SK-N-SH treated with all-trans-retinoic acid at 6 μM for 48 hours (cell line): Measurements from ENCODE around the gene TMEM132D.

Experiments
- ARNTL ChIP-seq: fragments of 450-650 bp; formaldehyde crosslinking; IDR thresholded peaks from 2 replicates; pipeline ENCODE4 v1.5.0; 2020; ENCODE audit warnings: low read depth, mild to moderate bottlenecking, moderate library complexity, borderline replicate concordance
- RARB ChIP-seq: fragments of 250-450 bp; sonication (Bioruptor Pico); IDR thresholded peaks from 2 replicates; pipeline ENCODE4 v1.8.0; 2021; ENCODE audit warnings: mild to moderate bottlenecking, moderate library complexity
- TOX ChIP-seq: fragments of 250-450 bp; sonication (Bioruptor Pico); IDR thresholded peaks from 2 replicates; pipeline ENCODE4 v1.8.0; 2021; ENCODE audit warnings: mild to moderate bottlenecking, moderate library complexity, borderline replicate concordance
- ZFP3 ChIP-seq: fragments of 250-450 bp; sonication (Bioruptor Pico); IDR thresholded peaks from 2 replicates; pipeline ENCODE4 v1.5.0; 2020; ENCODE audit warnings: mild to moderate bottlenecking, moderate library complexity
- ZNF70 ChIP-seq: fragments of 450-650 bp; formaldehyde crosslinking; IDR thresholded peaks from 2 replicates; pipeline ENCODE4 v1.5.0; 2020; ENCODE audit warnings: mild to moderate bottlenecking, moderate library complexity
- TF ChIP-seq, protein P1 (sequence below): fragments of 250-450 bp; sonication (Bioruptor Pico); IDR thresholded peaks from 2 replicates; pipeline ENCODE4 v1.5.1; 2020; ENCODE audit warnings: low read depth, mild to moderate bottlenecking, moderate library complexity
- TF ChIP-seq, protein P2 (sequence below): fragments of 250-450 bp; sonication (Bioruptor Pico); IDR thresholded peaks from 2 replicates; pipeline ENCODE4 v1.5.0; 2020; ENCODE audit warnings: mild to moderate bottlenecking, moderate library complexity
- TF ChIP-seq, protein P3 (sequence below): fragments of 250-450 bp; sonication (Bioruptor Pico); IDR thresholded peaks from 2 replicates; pipeline ENCODE4 v1.8.0; 2020; ENCODE audit warnings: mild to moderate bottlenecking, moderate library complexity, borderline replicate concordance

DNA sequence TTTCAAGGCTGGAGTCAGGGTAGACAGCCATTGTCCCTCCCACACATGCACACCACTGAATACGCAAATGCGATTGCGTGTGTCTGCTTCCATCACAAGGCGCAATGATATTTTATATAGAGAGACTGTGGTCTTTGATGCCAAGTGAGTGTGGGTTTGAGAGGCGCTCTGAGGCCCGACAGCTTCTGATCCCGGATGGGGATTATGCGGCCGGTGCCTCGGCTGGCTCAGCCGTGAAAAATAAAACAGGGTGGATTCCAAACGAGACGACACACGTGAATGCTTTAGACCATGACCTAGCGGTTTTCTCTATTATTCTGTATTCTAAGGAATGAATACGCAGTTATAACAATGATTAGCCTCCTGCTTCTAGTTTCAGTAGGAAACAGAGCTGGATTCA, 72.5 kb downstream of the TMEM132D start:
- no peak for TF ChIP-seq ZFP3 (CRISPR knock-in tag)
- no peak for TF ChIP-seq ARNTL (CRISPR knock-in tag)
- TF ChIP-seq, protein P1, sequence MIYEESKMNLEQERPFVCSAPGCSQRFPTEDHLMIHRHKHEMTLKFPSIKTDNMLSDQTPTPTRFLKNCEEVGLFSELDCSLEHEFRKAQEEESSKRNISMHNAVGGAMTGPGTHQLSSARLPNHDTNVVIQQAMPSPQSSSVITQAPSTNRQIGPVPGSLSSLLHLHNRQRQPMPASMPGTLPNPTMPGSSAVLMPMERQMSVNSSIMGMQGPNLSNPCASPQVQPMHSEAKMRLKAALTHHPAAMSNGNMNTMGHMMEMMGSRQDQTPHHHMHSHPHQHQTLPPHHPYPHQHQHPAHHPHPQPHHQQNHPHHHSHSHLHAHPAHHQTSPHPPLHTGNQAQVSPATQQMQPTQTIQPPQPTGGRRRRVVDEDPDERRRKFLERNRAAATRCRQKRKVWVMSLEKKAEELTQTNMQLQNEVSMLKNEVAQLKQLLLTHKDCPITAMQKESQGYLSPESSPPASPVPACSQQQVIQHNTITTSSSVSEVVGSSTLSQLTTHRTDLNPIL (CRISPR knock-in tag): no peak
- TF ChIP-seq, protein P2, sequence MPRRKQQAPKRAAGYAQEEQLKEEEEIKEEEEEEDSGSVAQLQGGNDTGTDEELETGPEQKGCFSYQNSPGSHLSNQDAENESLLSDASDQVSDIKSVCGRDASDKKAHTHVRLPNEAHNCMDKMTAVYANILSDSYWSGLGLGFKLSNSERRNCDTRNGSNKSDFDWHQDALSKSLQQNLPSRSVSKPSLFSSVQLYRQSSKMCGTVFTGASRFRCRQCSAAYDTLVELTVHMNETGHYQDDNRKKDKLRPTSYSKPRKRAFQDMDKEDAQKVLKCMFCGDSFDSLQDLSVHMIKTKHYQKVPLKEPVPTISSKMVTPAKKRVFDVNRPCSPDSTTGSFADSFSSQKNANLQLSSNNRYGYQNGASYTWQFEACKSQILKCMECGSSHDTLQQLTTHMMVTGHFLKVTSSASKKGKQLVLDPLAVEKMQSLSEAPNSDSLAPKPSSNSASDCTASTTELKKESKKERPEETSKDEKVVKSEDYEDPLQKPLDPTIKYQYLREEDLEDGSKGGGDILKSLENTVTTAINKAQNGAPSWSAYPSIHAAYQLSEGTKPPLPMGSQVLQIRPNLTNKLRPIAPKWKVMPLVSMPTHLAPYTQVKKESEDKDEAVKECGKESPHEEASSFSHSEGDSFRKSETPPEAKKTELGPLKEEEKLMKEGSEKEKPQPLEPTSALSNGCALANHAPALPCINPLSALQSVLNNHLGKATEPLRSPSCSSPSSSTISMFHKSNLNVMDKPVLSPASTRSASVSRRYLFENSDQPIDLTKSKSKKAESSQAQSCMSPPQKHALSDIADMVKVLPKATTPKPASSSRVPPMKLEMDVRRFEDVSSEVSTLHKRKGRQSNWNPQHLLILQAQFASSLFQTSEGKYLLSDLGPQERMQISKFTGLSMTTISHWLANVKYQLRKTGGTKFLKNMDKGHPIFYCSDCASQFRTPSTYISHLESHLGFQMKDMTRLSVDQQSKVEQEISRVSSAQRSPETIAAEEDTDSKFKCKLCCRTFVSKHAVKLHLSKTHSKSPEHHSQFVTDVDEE (CRISPR knock-in tag): no peak
- TF ChIP-seq RARB (CRISPR knock-in tag): no peak
- no peak for TF ChIP-seq ZNF70 (CRISPR knock-in tag)
- no peak for TF ChIP-seq TOX
- TF ChIP-seq, protein P3, sequence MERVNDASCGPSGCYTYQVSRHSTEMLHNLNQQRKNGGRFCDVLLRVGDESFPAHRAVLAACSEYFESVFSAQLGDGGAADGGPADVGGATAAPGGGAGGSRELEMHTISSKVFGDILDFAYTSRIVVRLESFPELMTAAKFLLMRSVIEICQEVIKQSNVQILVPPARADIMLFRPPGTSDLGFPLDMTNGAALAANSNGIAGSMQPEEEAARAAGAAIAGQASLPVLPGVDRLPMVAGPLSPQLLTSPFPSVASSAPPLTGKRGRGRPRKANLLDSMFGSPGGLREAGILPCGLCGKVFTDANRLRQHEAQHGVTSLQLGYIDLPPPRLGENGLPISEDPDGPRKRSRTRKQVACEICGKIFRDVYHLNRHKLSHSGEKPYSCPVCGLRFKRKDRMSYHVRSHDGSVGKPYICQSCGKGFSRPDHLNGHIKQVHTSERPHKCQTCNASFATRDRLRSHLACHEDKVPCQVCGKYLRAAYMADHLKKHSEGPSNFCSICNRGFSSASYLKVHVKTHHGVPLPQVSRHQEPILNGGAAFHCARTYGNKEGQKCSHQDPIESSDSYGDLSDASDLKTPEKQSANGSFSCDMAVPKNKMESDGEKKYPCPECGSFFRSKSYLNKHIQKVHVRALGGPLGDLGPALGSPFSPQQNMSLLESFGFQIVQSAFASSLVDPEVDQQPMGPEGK (CRISPR knock-in tag): no peak
